GM19240 (cell line): Measurements from ENCODE around the gene MEX3B.
"Not testable (repeated sequence)": the region's sequence is repeated elsewhere in the genome, so short reads cannot be mapped to it uniquely, and the experiment has no call there.

Experiments used
- DNase-seq: peaks from one replicate; pipeline ENCODE4 v3.0.0; 2011; ENCODE audit warnings: low spot score; ENCODE audit not compliant: insufficient read length

The MEX3B gene

GRCh38 chr15:82012908-82013307, 32.9 kb downstream of the MEX3B start:
- no peak for DNase-seq

DNA sequence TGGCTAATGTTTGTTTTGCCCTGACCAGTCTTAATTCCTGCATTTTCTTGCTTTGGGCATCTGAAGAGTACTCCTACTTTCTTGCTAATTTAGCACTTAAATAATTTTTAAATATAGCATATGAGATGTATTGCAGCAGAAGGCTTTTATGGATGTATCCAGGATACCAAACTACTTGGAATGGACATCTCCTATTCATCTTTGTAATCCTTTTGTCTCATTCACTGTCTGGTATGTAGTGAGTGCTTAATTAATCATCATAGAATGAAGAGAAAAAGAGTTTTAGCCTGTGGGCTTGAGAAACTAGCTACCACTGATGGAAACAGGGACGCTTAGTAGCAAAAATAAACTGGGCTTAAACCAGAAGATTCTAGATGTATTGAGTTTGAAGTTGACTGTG, 40.6 kb downstream of the MEX3B start:
- DNase-seq, result no peak

DNA sequence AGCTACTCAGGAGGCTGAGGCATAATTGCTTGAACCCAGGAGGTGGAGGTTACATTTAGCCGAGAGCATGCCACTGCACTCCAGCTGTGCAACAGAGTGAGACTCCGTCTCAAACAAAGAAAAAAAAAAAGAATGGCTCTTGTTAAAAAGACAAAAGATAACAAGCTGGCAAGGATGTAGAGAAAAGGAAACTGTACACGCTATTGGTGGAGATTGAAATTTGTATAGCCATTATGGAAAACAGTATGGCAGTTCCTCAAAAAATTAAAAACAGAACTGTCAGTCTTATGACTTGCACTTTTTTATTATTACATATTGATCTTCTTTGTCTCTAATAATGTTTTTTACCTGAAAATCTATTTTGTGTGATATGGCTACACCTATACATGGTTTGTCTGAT, 41.9 kb downstream of the MEX3B start:
- DNase-seq, result no peak

DNA sequence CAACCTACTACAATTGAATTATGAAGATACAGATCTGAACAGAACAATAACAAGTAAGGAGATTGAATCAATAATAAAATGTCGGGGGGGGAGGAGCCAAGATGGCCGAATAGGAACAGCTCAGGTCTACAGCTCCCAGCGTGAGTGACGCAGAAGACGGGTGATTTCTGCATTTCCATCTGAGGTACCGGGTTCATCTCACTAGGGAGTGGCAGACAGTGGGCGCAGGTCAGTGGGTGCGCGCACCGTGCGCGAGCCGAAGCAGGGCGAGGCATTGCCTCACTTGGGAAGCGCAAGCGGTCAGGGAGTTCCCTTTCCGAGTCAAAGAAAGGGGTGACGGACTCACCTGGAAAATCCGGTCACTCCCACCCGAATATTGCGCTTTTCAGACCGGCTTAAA, 50.7 kb downstream of the MEX3B start:
- not testable (repeated sequence) for DNase-seq

- no peak for DNase-seq
These were observed 53.3 kb downstream of the MEX3B start for GRCh38 chr15:81992523-81992922.
